Measurements from ENCODE around the gene SEMA3F.
A peak's percentile ranks its signal among the peaks of the same experiment; 100 is the strongest.

The SEMA3F gene

GRCh38 chr3:50203809-50204803, 49.0 kb downstream of the SEMA3F start:
- TF ChIP-seq CTCF (IDR thresholded peaks at IDR 0.05): no peak
- TF ChIP-seq ZFX (IDR thresholded peaks at IDR 0.05; ENCODE audit: borderline replicate concordance): no peak
- no peak overlapping the region for H3K27ac ChIP-seq

- TF ChIP-seq ZFX (IDR thresholded peaks at IDR 0.05; ENCODE audit: borderline replicate concordance) (no peak), CTCF (IDR thresholded peaks at IDR 0.05) (0 out of 2 replicates have a peak, but pooled peaks have one; percentile 9)
- H3K27ac ChIP-seq: no peak within 1 kb of the TSS
Measured at GRCh38 chr3:50204804-50205412, 49.8 kb downstream of the SEMA3F start, which contains the start of gene SLC38A3. TSS of gene SLC38A3 (plus strand) at chr3:50205271. CDS start at chr3:50214200, 8,929 bp downstream.

GRCh38 chr3:50205413-50206276, 50.5 kb downstream of the SEMA3F start:
- H3K27ac ChIP-seq: no peak overlapping the region
- TF ChIP-seq CTCF (IDR thresholded peaks at IDR 0.05) (0 out of 2 replicates have a peak, but pooled peaks have one; percentile 2), ZFX (IDR thresholded peaks at IDR 0.05; ENCODE audit: borderline replicate concordance) (no peak)

- no peak overlapping the region for H3K27ac ChIP-seq
- TF ChIP-seq ZFX (IDR thresholded peaks at IDR 0.05; ENCODE audit: borderline replicate concordance) (no peak), CTCF (IDR thresholded peaks at IDR 0.05) (no peak)
Measured at GRCh38 chr3:50207359-50208042, 52.4 kb downstream of the SEMA3F start.

- no peak overlapping the region for H3K27ac ChIP-seq
- TF ChIP-seq CTCF (IDR thresholded peaks at IDR 0.05): no peak
Measured at GRCh38 chr3:50208677-50209344, 53.7 kb downstream of the SEMA3F start.

- TF ChIP-seq CTCF (IDR thresholded peaks at IDR 0.05): no peak
- TF ChIP-seq ZFX (IDR thresholded peaks at IDR 0.05; ENCODE audit: borderline replicate concordance): no peak
- no peak overlapping the region for H3K27ac ChIP-seq
Measured at GRCh38 chr3:50210176-50210509, 55.0 kb downstream of the SEMA3F start.
